Central memory CD8-positive, alpha-beta T cell (primary cell): ENCODE data around the gene MAPK7.

Experiments used
- ATAC-seq: fragments of 150-1000 bp; cut with Tn5 transposase; replicated peaks from 2 replicates; pipeline ENCODE4 v1.10.0; 2022; ENCODE audit warnings: mild to moderate bottlenecking, moderate FRiP score, moderate number of reproducible peaks; ENCODE audit not compliant: poor library complexity, severe bottlenecking; ENCODE audit errors: extremely low read depth
- DNase-seq, 2 donors: peaks; one replicate each; pipeline ENCODE4 v3.0.0; 2021; ENCODE audit warnings: low spot score in 2 of 2
- H3K27ac Mint-ChIP-seq: one replicate; pipeline ENCODE4 v1.8.0; 2022; ENCODE audit warnings: low read depth, mild to moderate bottlenecking, moderate library complexity, mixed read lengths
- H3K27me3 Mint-ChIP-seq: one replicate; pipeline ENCODE4 v1.8.0; 2022; ENCODE audit warnings: mixed read lengths
- H3K36me3 Mint-ChIP-seq: one replicate; pipeline ENCODE4 v1.8.0; 2022; ENCODE audit warnings: mild to moderate bottlenecking, moderate library complexity, mixed read lengths; ENCODE audit not compliant: insufficient read depth
- H3K4me1 Mint-ChIP-seq: one replicate; pipeline ENCODE4 v1.8.0; 2022; ENCODE audit warnings: mixed read lengths
- H3K4me3 Mint-ChIP-seq: one replicate; pipeline ENCODE4 v1.8.0; 2022; ENCODE audit warnings: mild to moderate bottlenecking, moderate library complexity, mixed read lengths
- H3K9me3 Mint-ChIP-seq: one replicate; pipeline ENCODE4 v1.8.0; 2022; ENCODE audit warnings: mixed read lengths

The MAPK7 gene

GRCh38 chr17:19336938-19337711 is 41.2 kb upstream of the MAPK7 start:
- Mint-ChIP-seq H3K27ac (no peak overlapping the region), H3K4me1 (no peaks in the 10 kb centered on the region), H3K4me3 (no peak overlapping the region), H3K9me3 (no peaks in the 10 kb centered on the region), H3K36me3 (peaks cover 4% of the 10 kb centered on the region), H3K27me3 (peaks cover 15% of the 10 kb centered on the region)
- DNase-seq (no peak), ATAC-seq (no peak)

DNA sequence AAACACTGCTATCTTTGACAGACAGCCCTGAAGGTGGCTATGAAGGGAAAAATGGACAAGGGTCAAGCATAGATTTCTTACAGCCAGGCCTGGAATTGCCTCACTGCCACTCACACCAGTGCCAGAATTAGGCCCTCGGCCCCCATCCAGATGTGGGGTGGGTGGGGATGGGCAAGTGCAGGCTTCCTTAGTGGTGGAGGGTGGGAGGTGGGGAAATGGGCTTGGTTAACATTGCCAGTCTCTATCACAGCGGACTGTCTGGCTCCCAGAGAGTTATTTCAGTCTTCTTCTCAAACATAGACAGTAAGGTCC is 40.6 kb upstream of the MAPK7 start:
- H3K36me3 Mint-ChIP-seq: peaks cover 4% of the 10 kb centered on the region
- H3K4me1 Mint-ChIP-seq: no peaks in the 10 kb centered on the region
- no peak overlapping the region for H3K4me3 Mint-ChIP-seq
- H3K27ac Mint-ChIP-seq: no peak overlapping the region
- DNase-seq (no peak), ATAC-seq (no peak)
- peaks cover 19% of the 10 kb centered on the region for H3K27me3 Mint-ChIP-seq
- H3K9me3 Mint-ChIP-seq: no peaks in the 10 kb centered on the region

DNA sequence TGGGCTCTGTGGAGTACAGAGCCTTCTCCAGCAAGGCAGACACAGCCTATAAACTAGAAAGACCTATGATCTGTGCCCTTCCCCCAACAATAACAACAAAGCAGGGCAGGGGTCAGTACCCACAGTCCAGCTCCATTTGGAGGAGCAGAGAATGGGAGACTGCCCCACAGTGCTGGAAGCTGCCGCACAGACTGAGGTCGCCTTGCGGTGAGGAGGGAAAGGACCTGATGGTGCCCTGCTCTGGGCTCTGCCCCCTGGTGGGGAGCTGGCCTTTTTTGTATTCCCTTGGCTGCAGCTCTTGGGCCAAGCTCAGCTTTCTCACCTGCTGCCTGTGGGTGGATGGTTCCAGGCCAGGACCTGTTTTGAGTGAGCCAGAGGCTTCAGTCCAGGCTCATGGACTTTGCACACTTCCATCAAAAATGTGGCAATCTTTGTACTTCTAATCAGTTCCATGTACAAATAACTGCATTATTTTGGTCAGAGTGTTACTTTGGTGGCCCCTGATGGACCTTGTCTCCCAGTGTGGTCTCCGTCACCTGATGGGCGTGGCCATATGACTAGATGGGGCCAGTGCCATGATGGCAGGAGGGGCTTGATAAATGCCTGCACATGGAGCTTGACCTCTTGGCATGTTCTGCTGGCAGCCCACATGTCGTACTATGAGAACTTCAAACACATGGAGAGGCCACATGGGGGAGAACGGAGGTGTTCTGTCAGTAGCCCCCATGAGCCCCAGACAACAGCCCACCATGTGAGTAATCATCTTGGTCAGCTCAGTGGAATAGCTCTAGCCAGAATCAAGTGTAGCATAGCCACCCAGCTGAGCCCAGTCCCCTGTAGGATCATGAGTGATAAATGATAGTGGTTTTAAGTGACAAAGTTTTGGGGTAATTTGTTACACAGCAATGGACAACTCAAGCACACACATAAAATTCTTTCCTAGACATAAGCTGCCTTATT is 40.0 kb upstream of the MAPK7 start:
- DNase-seq: peak; percentile 31 to 44
- Mint-ChIP-seq H3K27me3 (peaks cover 19% of the 10 kb centered on the region), H3K36me3 (peaks cover 4% of the 10 kb centered on the region), H3K4me1 (no peaks in the 10 kb centered on the region), H3K9me3 (no peaks in the 10 kb centered on the region), H3K27ac (no peak overlapping the region), H3K4me3 (no peak overlapping the region)
- peak; percentile 58 for ATAC-seq

DNA sequence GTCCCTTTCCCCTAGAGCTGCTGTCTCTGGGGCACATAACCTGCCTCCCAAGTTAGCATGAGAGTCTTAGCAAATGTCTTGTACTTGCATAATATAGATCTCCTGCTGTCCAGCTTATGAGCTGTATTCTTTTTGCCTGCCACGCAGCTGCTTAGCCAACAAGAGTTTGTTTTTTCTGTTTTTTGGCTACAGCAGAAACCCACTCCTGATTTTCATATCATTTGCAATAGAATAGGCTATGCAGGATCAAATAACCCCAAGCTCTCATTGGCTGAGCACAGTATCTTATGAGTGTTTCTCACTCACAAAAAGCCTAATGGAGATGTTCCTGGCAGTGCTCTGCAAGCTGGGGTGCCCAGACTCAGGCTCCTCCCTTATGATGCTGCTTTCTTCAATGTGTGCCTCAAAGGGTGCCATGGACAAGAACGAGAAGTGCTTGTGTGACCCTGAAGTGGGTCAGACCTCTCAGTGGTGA is 38.9 kb upstream of the MAPK7 start:
- ATAC-seq: no peak
- Mint-ChIP-seq H3K27ac (no peak overlapping the region), H3K27me3 (peaks cover 19% of the 10 kb centered on the region), H3K4me3 (no peak overlapping the region), H3K4me1 (no peaks in the 10 kb centered on the region), H3K36me3 (peaks cover 4% of the 10 kb centered on the region), H3K9me3 (no peaks in the 10 kb centered on the region)
- no peak for DNase-seq

DNA sequence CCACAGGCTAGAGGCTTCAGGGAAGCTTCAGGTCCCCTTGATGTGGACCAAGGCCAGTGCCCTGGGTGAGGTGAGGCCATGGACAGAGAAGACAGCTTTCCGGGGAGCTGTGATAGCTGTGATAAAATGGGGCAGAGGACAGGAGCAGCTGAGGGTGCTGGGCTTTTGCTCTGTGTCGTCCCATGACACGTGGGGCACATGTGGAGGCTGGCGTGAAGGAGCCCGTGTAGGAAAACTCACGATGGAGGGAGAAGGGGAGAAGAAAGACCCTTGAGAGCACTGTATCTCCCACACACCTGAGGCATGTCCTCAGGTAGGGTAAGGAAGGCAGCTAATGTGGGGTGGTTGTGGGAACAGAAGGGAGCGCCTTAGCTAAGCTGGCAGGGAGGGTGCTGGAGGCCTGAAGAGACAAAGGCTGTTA is 37.1 kb upstream of the MAPK7 start:
- ATAC-seq (no peak), DNase-seq (no peak)
- Mint-ChIP-seq H3K4me1 (no peaks in the 10 kb centered on the region), H3K4me3 (no peak overlapping the region), H3K36me3 (peaks cover 4% of the 10 kb centered on the region), H3K27me3 (peaks cover 19% of the 10 kb centered on the region), H3K9me3 (no peaks in the 10 kb centered on the region), H3K27ac (peak overlapping the region; percentile 61)

DNA sequence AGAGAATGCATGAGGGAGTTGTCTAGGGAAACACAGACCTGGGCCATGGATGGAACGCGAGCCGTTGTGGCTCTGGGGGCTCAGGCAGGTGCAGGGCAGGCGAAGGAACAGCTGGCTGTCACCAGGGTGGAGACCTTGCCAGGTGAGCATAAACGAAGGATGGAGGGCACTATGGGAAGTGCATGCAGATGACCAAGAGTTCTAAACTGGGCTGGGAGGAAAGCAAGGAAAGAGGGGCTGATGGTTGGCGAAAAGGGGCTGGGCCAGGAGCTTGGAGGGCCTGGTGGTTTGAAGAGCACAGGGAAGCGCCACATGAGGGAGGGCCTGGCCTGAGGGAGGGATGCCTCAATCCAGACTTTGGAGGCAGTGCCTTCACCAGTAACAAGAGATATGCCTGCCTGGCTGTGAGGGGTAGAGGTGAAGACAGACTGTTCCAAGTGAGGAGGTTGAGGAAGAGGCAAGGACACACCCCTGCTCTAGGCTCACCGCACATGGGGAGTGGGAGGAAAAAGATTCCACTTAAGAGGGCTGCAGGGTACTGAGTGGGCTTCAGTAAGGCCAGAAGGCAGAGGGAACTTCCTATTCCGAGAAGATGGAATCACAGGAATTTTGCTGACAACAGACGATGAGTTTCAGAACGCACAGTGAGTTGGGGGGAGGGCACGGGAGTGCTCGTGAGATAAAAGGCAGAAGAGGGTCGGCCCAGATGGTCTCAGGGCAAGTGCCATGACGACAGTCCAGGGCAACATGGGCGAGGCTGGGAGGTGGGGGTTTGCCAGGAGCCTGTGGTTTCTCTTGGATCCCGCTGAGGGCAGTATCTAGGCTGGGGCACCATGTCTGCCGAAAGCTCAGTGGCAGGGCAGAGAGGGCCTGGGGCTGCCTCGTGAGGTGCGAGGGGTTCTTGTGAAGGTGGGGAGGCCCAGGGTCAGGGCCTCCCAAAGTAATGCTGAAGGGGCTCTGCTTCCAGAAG is 36.4 kb upstream of the MAPK7 start:
- ATAC-seq: no peak
- DNase-seq: no peak
- H3K27ac Mint-ChIP-seq: peak overlapping the region; percentile 61

DNA sequence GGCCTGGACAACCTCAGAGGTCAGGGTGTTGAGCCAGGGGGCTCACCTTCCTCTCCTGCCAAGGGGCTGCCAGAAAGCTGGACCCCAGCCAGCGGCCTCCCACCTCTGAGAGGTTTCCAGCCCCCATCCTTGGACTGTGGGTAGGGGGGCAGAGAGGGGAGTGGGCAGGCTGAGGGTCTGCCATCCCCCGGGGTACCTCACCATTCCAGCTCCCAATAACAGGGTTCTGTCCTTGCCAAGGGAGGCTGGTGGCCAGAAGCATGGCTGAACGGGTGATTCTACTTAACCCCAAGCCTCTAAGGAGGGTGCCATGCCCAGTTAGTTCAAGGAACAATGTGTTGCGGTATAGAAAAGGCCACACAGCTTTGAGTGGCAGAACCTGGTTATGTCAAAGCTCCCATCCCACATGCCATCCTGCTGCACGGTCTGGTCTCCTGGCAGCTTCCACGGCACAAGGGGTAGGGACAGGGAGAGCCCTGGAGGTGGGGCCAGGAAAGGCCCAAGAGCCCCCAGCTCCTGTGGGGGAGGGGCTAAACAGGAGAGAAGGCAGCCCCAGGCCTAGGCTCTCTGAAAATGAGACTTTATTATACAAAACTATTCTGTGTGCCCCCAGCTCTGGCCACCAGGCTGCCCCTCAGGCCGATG is 35.6 kb upstream of the MAPK7 start:
- no peak overlapping the region for H3K4me3 Mint-ChIP-seq
- DNase-seq (no peak), ATAC-seq (no peak)
- no peak overlapping the region for H3K27ac Mint-ChIP-seq
- H3K9me3 Mint-ChIP-seq: no peaks in the 10 kb centered on the region
- no peaks in the 10 kb centered on the region for H3K4me1 Mint-ChIP-seq
- peaks cover 3% of the 10 kb centered on the region for H3K36me3 Mint-ChIP-seq
- H3K27me3 Mint-ChIP-seq: peaks cover 19% of the 10 kb centered on the region

More for the DNA sequence above, 36.4 kb upstream of the MAPK7 start:
- Mint-ChIP-seq H3K4me1 (no peaks in the 10 kb centered on the region), H3K4me3 (no peak overlapping the region), H3K36me3 (peaks cover 3% of the 10 kb centered on the region), H3K9me3 (no peaks in the 10 kb centered on the region), H3K27me3 (peaks cover 19% of the 10 kb centered on the region)

DNA sequence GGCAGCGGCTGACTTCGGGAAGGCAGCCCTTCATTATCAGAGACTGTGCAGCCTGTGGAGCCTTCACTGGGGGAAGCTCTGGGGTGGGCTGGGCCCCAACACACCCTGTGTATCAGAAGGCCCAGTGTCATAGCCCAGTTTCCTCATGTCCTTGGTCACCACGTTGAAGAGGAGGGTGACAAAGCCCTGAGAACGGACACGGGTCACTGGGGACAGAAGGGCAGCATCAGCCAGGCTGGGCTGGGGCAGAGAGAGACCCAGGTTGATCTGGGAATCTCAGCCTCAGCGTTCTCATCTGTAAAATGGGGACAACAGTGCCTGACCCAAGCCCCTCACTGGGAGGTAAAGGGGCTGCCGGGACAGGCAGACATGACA is 35.1 kb upstream of the MAPK7 start:
- Mint-ChIP-seq H3K4me1 (no peaks in the 10 kb centered on the region), H3K4me3 (no peak overlapping the region), H3K27ac (no peak overlapping the region), H3K36me3 (peaks cover 3% of the 10 kb centered on the region), H3K27me3 (peaks cover 19% of the 10 kb centered on the region), H3K9me3 (no peaks in the 10 kb centered on the region)
- ATAC-seq: no peak
- DNase-seq: no peak

GRCh38 chr17:19343671-19344151 is 34.6 kb upstream of the MAPK7 start:
- ATAC-seq (no peak), DNase-seq (no peak)
- peaks cover 19% of the 10 kb centered on the region for H3K27me3 Mint-ChIP-seq
- H3K9me3 Mint-ChIP-seq: no peaks in the 10 kb centered on the region
- no peak overlapping the region for H3K27ac Mint-ChIP-seq
- H3K36me3 Mint-ChIP-seq: peaks cover 3% of the 10 kb centered on the region
- H3K4me3 Mint-ChIP-seq: no peak overlapping the region
- no peaks in the 10 kb centered on the region for H3K4me1 Mint-ChIP-seq

DNA sequence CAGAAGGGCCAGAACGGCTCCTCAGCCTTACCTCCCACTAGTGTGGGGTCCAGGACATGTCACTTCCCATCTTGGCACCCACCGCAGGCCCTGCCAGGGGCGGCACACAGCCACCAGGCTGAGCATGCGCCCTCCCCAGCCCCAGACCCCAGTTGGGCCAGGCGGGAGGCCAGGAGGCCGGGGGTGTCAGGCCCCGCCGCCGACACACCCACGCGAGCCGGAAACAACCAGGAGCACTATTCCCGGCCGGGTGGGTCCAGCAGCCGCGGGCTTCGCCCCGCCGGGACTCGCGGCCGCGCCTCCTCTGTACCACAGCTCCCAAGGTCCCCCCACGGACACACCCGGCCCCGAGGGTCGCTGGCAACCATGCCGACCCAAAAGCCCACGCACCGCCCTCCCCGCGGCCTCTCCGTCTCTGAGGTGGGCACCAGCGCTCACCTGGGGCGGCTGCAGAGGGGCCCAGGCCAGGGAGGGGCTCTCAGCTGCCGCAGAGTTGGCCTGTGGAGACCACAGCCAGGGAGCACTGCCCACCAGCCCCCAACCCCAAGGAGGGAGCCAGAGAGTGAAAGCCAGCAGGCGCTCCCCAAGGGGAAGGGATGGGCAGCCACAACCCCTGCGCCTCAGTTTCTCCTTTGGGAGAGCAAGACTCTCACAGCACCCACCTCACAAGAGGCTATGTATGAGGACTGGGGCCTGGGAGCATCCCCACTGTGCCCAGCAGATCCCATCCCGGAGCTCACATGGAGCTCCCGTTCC is 33.8 kb upstream of the MAPK7 start:
- peaks cover 19% of the 10 kb centered on the region for H3K27me3 Mint-ChIP-seq
- H3K36me3 Mint-ChIP-seq: peaks cover 3% of the 10 kb centered on the region
- H3K9me3 Mint-ChIP-seq: no peaks in the 10 kb centered on the region
- no peaks in the 10 kb centered on the region for H3K4me1 Mint-ChIP-seq
- H3K4me3 Mint-ChIP-seq: no peak overlapping the region
- DNase-seq (no peak), ATAC-seq (no peak)
- no peak overlapping the region for H3K27ac Mint-ChIP-seq

GRCh38 chr17:19345067-19345460 is 33.2 kb upstream of the MAPK7 start:
- Mint-ChIP-seq H3K27ac (no peak overlapping the region), H3K9me3 (no peaks in the 10 kb centered on the region), H3K27me3 (peaks cover 19% of the 10 kb centered on the region), H3K36me3 (peaks cover 5% of the 10 kb centered on the region), H3K4me1 (no peaks in the 10 kb centered on the region), H3K4me3 (no peak overlapping the region)
- DNase-seq (no peak), ATAC-seq (no peak)
